ENCODE data around the gene TBC1D22A. TPM values are rescaled to one million over a fixed set of nuclear protein-coding genes. Genes with fewer than 3 reads are reported as not detected.

Gene TBC1D22A
- polyA plus RNA-seq, 1 experiment = 24.2 TPM

- DNase-seq (ENCODE audit: low read depth) = no peak
- POLR2A ChIA-PET = no interaction called here
- no peaks in the 10 kb centered on the region for H3K27me3 ChIP-seq (ENCODE audit: control insufficient read depth, insufficient read depth, low read length)
- H3K4me3 ChIP-seq (ENCODE audit: low read depth, low read length) = no peak overlapping the region
- no peak for TF ChIP-seq CTCF (IDR thresholded peaks at IDR 0.05; ENCODE audit: insufficient read depth, low read depth, low read length)
- H3K36me3 ChIP-seq (ENCODE audit: control insufficient read depth, insufficient read depth, low read length) = no peaks in the 10 kb centered on the region
- CTCF ChIA-PET = no interaction called here
These were observed 386.1 kb downstream of the TBC1D22A start for GRCh38 chr22:47148510-47148909.

GRCh38 chr22:47148956-47149728 lies 386.7 kb downstream of the TBC1D22A start:
- H3K27me3 ChIP-seq (ENCODE audit: control insufficient read depth, insufficient read depth, low read length) = no peaks in the 10 kb centered on the region
- DNase-seq (ENCODE audit: low read depth) = no peak
- no peaks in the 10 kb centered on the region for H3K36me3 ChIP-seq (ENCODE audit: control insufficient read depth, insufficient read depth, low read length)
- ChIA-PET POLR2A (no interaction called here), CTCF (interaction anchor here (0.9 kb wide), 1 partner anchor 10 kb away, joined by 3 read pairs; no protein-coding TSS in a partner anchor)
- no peak overlapping the region for H3K4me3 ChIP-seq (ENCODE audit: low read depth, low read length)
- TF ChIP-seq CTCF (IDR thresholded peaks at IDR 0.05; ENCODE audit: insufficient read depth, low read depth, low read length) = no peak

- Histone ChIP-seq H3K36me3 (ENCODE audit: control insufficient read depth, insufficient read depth, low read length) (no peaks in the 10 kb centered on the region), H3K4me3 (ENCODE audit: low read depth, low read length) (no peak overlapping the region), H3K27me3 (ENCODE audit: control insufficient read depth, insufficient read depth, low read length) (no peaks in the 10 kb centered on the region)
- DNase-seq (ENCODE audit: low read depth) = no peak
- CTCF ChIA-PET = no interaction called here
- POLR2A ChIA-PET = no interaction called here
- no peak for TF ChIP-seq CTCF (IDR thresholded peaks at IDR 0.05; ENCODE audit: insufficient read depth, low read depth, low read length)
These were observed 387.5 kb downstream of the TBC1D22A start for GRCh38 chr22:47149976-47150375.

GRCh38 chr22:47150426-47150825 lies 388.0 kb downstream of the TBC1D22A start:
- no peak for DNase-seq (ENCODE audit: low read depth)
- no peaks in the 10 kb centered on the region for H3K27me3 ChIP-seq (ENCODE audit: control insufficient read depth, insufficient read depth, low read length)
- no peak for TF ChIP-seq CTCF (IDR thresholded peaks at IDR 0.05; ENCODE audit: insufficient read depth, low read depth, low read length)
- H3K36me3 ChIP-seq (ENCODE audit: control insufficient read depth, insufficient read depth, low read length) = no peaks in the 10 kb centered on the region
- ChIA-PET POLR2A (no interaction called here), CTCF (no interaction called here)
- no peak overlapping the region for H3K4me3 ChIP-seq (ENCODE audit: low read depth, low read length)

GRCh38 chr22:47151064-47151463 lies 388.6 kb downstream of the TBC1D22A start:
- H3K27me3 ChIP-seq (ENCODE audit: control insufficient read depth, insufficient read depth, low read length) = no peaks in the 10 kb centered on the region
- DNase-seq (ENCODE audit: low read depth) = no peak
- no peak overlapping the region for H3K4me3 ChIP-seq (ENCODE audit: low read depth, low read length)
- TF ChIP-seq CTCF (IDR thresholded peaks at IDR 0.05; ENCODE audit: insufficient read depth, low read depth, low read length) = no peak
- no peaks in the 10 kb centered on the region for H3K36me3 ChIP-seq (ENCODE audit: control insufficient read depth, insufficient read depth, low read length)
- ChIA-PET POLR2A (no interaction called here), CTCF (no interaction called here)
